GM18858 (cell line): ENCODE results near the gene IL17F.

Experiments
- ATAC-seq: cut with Tn5 transposase; IDR thresholded peaks from one replicate; pipeline ENCODE4 v1.9.1; 2021; ENCODE audit not compliant: unreplicated experiment

The IL17F gene

GRCh38 chr6:52195886-52196285 lies 48.4 kb downstream of the IL17F start:
- no peak for ATAC-seq

GRCh38 chr6:52191824-52192223 lies 52.5 kb downstream of the IL17F start:
- ATAC-seq, result no peak

- no peak for ATAC-seq
Measured at GRCh38 chr6:52190409-52190808, 53.9 kb downstream of the IL17F start.

GRCh38 chr6:52189974-52190373 lies 54.3 kb downstream of the IL17F start:
- ATAC-seq, result no peak

- no peak for ATAC-seq
Measured at GRCh38 chr6:52187098-52187497, 57.2 kb downstream of the IL17F start.
